AG04450 (cell line): ENCODE data around the gene WWC2. TPM values are rescaled to one million over a fixed set of nuclear protein-coding genes. Genes with fewer than 3 reads are reported as not detected.
A peak's percentile ranks its signal among the peaks of the same experiment; 100 is the strongest.

Experiments used
- CTCF ChIA-PET: fragments of 300-600, 350-600 bp; formaldehyde crosslinking; extraction: SDS; loops from one replicate; lab custom pipeline; 2022; ENCODE audit warnings: antibody characterized with exemption, inconsistent platforms; lab: Charles Lee
- POLR2A ChIA-PET: fragments of 350-600 bp; formaldehyde crosslinking; extraction: SDS; loops from one replicate; lab custom pipeline; 2021; ENCODE audit warnings: antibody characterized with exemption, inconsistent platforms; lab: Yijun Ruan, JAX
- DNase-seq: peaks from one replicate; pipeline ENCODE4 v3.0.0-alpha.2; 2011; ENCODE audit warnings: low read depth, low spot score
- H3K27ac ChIP-seq: one replicate; pipeline ENCODE4 v1.5.1; 2012; ENCODE audit warnings: low read depth, low read length, control low read depth
- H3K27me3 ChIP-seq: one replicate; pipeline ENCODE4 v1.6.0; 2012; ENCODE audit warnings: low read length; ENCODE audit not compliant: control insufficient read depth, insufficient read depth
- H3K4me3 ChIP-seq: 2 replicates; pipeline ENCODE4 v1.5.1; 2011; ENCODE audit warnings: mild to moderate bottlenecking, low read depth, low read length, control low read depth
- H3K9me3 ChIP-seq: 2 replicates; pipeline ENCODE4 v1.5.1; 2012; ENCODE audit warnings: low read length; ENCODE audit not compliant: control insufficient read depth, insufficient read depth
- polyA plus RNA-seq: library from polyadenylated mRNA; depleted of rRNA; stranded (reverse); fragments of >200 nt; gene quantifications from 2 replicates; pipeline ENCODE4 v1.2.3, GENCODE V29; 2011
- TF ChIP-seq, protein P1 (sequence below): IDR thresholded peaks from 2 replicates; pipeline ENCODE4 v1.5.1; 2011; ENCODE audit warnings: low read depth, low read length, control low read depth, inconsistent platforms

WWC2 gene
- polyA plus RNA-seq, 1 experiment, result 43.6 TPM

DNA sequence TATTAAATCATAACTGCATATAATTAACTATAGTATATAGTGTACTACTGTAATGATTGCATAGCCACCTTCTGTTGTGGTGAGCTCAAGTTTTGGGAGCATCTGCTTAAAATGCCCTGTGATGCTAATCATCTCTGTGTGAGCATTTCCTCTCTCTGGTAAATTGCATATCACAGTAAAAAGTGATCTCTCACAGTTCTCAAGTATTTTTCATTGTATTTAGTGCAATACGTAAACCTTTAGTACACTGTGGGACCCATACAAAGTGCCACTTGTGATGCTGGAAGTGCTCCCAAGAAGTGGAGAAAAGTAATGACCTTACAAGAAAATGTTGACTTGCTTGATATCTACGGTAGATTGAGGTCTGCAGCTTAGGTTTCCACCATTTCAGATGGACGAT lies 82.0 kb downstream of the WWC2 start:
- Histone ChIP-seq H3K9me3 (no peaks in the 10 kb centered on the region), H3K27me3 (no peaks in the 10 kb centered on the region), H3K4me3 (no peak overlapping the region), H3K27ac (no peak overlapping the region)
- DNase-seq, result no peak
- ChIA-PET CTCF (no interaction called here), POLR2A (no interaction called here)
- TF ChIP-seq, protein P1, sequence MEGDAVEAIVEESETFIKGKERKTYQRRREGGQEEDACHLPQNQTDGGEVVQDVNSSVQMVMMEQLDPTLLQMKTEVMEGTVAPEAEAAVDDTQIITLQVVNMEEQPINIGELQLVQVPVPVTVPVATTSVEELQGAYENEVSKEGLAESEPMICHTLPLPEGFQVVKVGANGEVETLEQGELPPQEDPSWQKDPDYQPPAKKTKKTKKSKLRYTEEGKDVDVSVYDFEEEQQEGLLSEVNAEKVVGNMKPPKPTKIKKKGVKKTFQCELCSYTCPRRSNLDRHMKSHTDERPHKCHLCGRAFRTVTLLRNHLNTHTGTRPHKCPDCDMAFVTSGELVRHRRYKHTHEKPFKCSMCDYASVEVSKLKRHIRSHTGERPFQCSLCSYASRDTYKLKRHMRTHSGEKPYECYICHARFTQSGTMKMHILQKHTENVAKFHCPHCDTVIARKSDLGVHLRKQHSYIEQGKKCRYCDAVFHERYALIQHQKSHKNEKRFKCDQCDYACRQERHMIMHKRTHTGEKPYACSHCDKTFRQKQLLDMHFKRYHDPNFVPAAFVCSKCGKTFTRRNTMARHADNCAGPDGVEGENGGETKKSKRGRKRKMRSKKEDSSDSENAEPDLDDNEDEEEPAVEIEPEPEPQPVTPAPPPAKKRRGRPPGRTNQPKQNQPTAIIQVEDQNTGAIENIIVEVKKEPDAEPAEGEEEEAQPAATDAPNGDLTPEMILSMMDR, result no peak

DNA sequence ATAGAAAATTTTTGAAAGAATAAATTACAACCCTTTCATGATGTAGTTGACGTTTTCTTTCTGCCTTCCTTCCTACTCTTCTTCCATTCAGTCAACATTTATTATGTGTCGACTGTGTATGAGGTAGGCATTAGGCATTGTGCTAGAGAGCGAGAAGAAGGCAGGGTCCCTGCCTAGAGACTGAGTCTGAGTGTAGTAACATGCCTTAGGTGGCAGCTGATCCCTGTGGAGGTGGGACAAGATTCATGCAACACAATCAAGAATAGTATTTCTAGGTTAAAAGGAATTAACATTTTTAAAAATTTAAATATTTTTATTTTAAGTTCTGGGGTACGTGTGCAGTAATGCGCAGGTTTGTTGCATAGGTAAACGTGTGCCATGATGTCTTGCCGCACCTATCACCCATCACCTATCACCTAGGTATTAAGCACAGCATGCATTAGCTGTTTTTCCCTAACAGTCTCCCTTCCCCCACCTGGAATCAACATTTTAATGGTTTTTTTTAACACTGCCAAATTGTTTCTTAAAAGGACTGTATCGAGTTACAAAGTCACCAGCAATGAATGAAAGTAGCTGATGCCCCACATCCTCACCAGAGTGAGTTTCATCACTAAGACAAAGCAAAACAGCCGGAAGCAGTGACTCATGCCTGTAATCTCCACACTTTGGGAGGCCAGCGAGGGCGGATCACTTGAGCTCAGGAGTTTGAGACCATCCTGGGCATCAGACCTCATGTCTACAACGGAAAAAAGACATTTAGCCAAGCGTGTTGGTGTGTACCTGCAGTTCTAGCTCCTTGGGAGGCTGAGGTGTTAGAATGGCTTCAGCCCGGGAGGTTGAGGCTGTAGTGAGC lies 84.0 kb downstream of the WWC2 start:
- H3K27ac ChIP-seq, result no peak overlapping the region
- no peaks in the 10 kb centered on the region for H3K9me3 ChIP-seq
- TF ChIP-seq, protein P1, result no peak
- H3K4me3 ChIP-seq, result no peak overlapping the region; the same call in 1 of the 2 replicates
- POLR2A ChIA-PET, result interaction anchor here (0.5 to 1.4 kb wide), 2 partner anchors 84 to 210 kb away, joined by 3 to 7 read pairs; partner anchors contain the start of gene WWC2
- peak; percentile 42 for DNase-seq
- H3K27me3 ChIP-seq, result no peaks in the 10 kb centered on the region
- CTCF ChIA-PET, result no interaction called here

DNA sequence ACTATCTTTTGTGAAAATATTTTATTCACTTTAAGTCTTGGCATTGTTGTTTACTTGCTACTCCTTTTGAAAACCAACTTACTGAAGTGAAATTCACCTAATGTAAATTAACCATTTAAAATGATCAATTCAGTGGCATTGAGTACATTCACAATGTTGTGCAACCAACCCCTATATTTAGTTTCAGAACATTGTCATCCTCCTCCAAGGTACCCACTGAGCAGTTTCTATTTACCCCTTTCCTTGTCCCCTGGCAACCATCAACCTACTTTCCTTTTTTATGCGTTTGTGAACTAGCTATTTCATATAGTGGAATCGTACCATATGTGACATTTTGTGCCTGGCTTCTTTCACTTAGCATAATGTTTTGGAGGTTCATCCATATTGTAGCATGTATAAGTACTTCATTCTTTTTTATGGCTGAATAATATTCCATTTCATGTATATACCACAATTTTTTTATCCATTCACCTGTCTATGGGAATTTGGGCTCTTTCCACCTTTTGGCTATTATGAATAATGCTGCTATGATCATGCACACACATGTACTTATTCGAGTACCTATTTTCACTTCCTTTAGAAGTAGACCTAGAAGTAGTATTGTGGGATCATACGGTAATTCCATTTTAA lies 85.0 kb downstream of the WWC2 start:
- no peak overlapping the region for H3K27ac ChIP-seq
- no peaks in the 10 kb centered on the region for H3K27me3 ChIP-seq
- H3K4me3 ChIP-seq, result no peak overlapping the region
- ChIA-PET POLR2A (interaction anchor here (1.4 kb wide), 1 partner anchor 85 kb away, joined by 3 read pairs; the partner anchor contains the start of gene WWC2), CTCF (interaction anchor here (1.4 kb wide), 1 partner anchor 72 kb away, joined by 3 read pairs; no protein-coding TSS in a partner anchor)
- TF ChIP-seq, protein P1, result no peak
- no peak for DNase-seq
- H3K9me3 ChIP-seq, result no peaks in the 10 kb centered on the region

DNA sequence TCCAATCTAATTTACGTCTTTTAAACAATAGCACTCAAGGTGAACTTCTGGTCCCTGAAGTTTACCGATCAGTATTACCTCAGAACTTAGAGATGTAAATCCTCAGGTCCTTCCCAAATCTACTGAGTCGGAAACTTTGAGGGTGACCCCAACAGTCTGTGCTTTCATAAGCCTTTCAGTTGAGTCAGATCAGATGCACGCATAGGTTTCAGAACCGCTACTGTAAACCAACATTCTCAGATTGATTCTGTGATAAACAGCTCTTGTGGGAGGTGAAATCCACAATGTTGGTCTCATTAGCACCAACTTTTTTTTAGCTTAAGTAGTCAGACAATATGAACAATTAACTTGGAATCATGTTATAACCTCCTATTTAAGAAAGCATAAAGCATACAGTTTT lies 86.0 kb downstream of the WWC2 start:
- Histone ChIP-seq H3K4me3 (no peak overlapping the region), H3K27me3 (no peaks in the 10 kb centered on the region), H3K9me3 (no peaks in the 10 kb centered on the region), H3K27ac (no peak overlapping the region)
- TF ChIP-seq, protein P1, result no peak
- ChIA-PET POLR2A (interaction anchor here (0.6 kb wide), 1 partner anchor 983 kb away, joined by 4 read pairs; no protein-coding TSS in a partner anchor), CTCF (interaction anchor here (1.3 to 1.4 kb wide), 3 partner anchors 10 to 112 kb away, joined by 3 to 4 read pairs (median 3); no protein-coding TSS in a partner anchor)
- DNase-seq, result no peak

DNA sequence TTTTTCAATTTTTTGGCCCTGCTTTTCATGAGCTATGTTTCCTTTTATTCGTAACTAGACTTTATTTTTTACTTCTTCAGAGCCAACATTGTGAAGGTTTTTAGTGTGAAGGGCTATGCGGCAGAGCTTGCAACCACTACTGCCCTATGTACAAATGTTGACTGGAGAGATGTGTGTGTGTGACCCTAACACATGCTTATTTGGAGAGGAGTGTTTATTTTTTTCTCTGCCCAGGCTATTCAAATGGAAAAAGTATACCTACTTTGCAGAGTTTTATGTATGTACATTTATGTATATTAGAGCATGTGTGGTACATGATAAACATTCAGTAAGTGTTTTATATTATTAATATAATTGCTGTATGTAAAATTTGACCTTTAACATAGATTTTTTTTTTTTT lies 86.5 kb downstream of the WWC2 start:
- Histone ChIP-seq H3K4me3 (no peak overlapping the region), H3K9me3 (no peaks in the 10 kb centered on the region), H3K27me3 (no peaks in the 10 kb centered on the region), H3K27ac (no peak overlapping the region)
- ChIA-PET CTCF (interaction anchor here (1.3 to 1.4 kb wide), 3 partner anchors 9 to 112 kb away, joined by 3 to 4 read pairs (median 3); no protein-coding TSS in a partner anchor), POLR2A (interaction anchor here (0.6 kb wide), 1 partner anchor 984 kb away, joined by 4 read pairs; no protein-coding TSS in a partner anchor)
- TF ChIP-seq, protein P1, result no peak
- no peak for DNase-seq
